ENCODE results near the gene MAN1C1. TPM values are rescaled to one million over a fixed set of nuclear protein-coding genes. Genes with fewer than 3 reads are reported as not detected.

MAN1C1 gene
- total and polyA plus RNA-seq, 10 of the 15 experiments (the other 5 are each of a cell fraction or from before 2014, with no cell fraction given), result 0.12 to 0.56 (median 0.22) TPM; not detected in 3

DNA sequence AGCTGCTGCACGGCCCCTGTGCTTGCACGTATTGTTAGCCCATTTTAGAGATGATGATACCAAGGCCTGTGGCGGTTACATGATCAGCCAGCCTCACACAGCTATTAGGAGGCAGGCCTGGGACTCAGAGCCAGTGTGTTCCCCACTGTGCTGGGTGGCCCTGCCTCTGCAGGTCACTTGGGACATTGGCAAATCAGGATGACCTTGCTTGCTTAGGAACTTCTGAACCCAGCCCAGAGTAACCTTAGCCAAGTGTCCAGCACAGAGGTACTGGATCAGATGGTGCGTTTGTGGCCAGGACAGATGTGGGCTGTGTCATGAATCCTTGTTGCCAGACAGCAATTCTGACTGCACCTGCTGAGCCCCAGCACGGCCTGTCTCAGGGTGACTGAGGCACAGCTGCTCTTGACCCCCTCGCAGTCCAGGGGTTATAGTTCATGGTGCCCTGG, 45.0 kb upstream of the MAN1C1 start:
- BruUV-seq (replicated peaks), result no TSS peak
- Histone ChIP-seq H3K9me3 (replicated peaks; ENCODE audit: control insufficient read depth, insufficient read depth, low read length) (no peaks in the 10 kb centered on the region), H3K4me1 (ENCODE audit: control insufficient read depth, insufficient read depth, low read length) (no peaks in the 10 kb centered on the region), H3K27ac (ENCODE audit: control insufficient read depth, insufficient read depth) (no peak overlapping the region), H4K20me1 (ENCODE audit: control insufficient read depth, insufficient read depth) (no peaks in the 10 kb centered on the region; the same call in 1 of the 2 replicates), H3K9ac (ENCODE audit: control insufficient read depth, insufficient read depth, low read length) (no peak overlapping the region), H3K36me3 (ENCODE audit: control insufficient read depth in 2 of 2, insufficient read depth in 2 of 2, low read length in 1 of 2) (peaks cover 0 to 2% of the 10 kb centered on the region in 2 experiments; a peak in 1 of 4 replicates), H3K79me2 (ENCODE audit: control insufficient read depth, insufficient read depth, low read length) (no peaks in the 10 kb centered on the region), H3K4me2 (ENCODE audit: control insufficient read depth, insufficient read depth) (no peak overlapping the region), H3K27me3 (replicated peaks in 1 of 2; ENCODE audit: control insufficient read depth in 2 of 2, insufficient read depth in 2 of 2, low read length in 1 of 2) (no peaks in the 10 kb centered on the region), H2AFZ (ENCODE audit: control insufficient read depth, low read depth, low read length) (no peak overlapping the region), H3K4me3 (no peak overlapping the region)
- 45% methylated on average over 6 of the region's 6 CpGs for WGBS (ENCODE audit: insufficient coverage, insufficient replicate concordance, low lambda C conversion rate, missing lambda C conversion rate)
- no peak for TF ChIP-seq ZNF207 (IDR thresholded peaks at IDR 0.05; ENCODE audit: borderline replicate concordance)
- no peak for TF ChIP-seq POLR2AphosphoS2 (IDR thresholded peaks at IDR 0.05; ENCODE audit: low read depth, low read length)
- TF ChIP-seq POLR2A (IDR thresholded peaks at IDR 0.05; ENCODE audit: low read depth, low read length), result peak; percentile 48; the same call in 1 of the 2 replicates
- TF ChIP-seq NFIC (IDR thresholded peaks at IDR 0.05; ENCODE audit: low read depth, low read length), result no peak
- FAIRE-seq, result no peak
- ChIA-PET POLR2A (interaction anchor here (1.0 kb wide), 1 partner anchor 21 kb away, joined by 4 read pairs; no protein-coding TSS in a partner anchor), SMC1A (ENCODE audit: uncharacterized antibody, unreplicated experiment) (interaction anchor here (0.8 to 1.3 kb wide), 2 partner anchors 34 to 177 kb away, joined by 3 read pairs; no protein-coding TSS in a partner anchor), CTCF (interaction anchor here (2.0 to 2.7 kb wide), 3 partner anchors 8 to 85 kb away, joined by 6 to 10 read pairs (median 8); no protein-coding TSS in a partner anchor), RAD21 (ENCODE audit: unreplicated experiment) (interaction anchor here (0.6 kb wide), 1 partner anchor 23 kb away, joined by 3 read pairs; no protein-coding TSS in a partner anchor)
- ATAC-seq, result no peak
- intact Hi-C loops (cut with micrococcal nuclease; ENCODE audit: unreplicated experiment) (no loop called here), in situ Hi-C loops (cut with MboI) (no loop called here)
- DNase-seq (ENCODE audit: low read depth, low spot score), result no peak

GRCh38 chr1:25572107-25572506, 44.5 kb upstream of the MAN1C1 start:
- in situ Hi-C loops (cut with MboI), result no loop called here
- Histone ChIP-seq H4K20me1 (ENCODE audit: control insufficient read depth, insufficient read depth) (no peaks in the 10 kb centered on the region; the same call in 1 of the 2 replicates), H3K79me2 (ENCODE audit: control insufficient read depth, insufficient read depth, low read length) (no peaks in the 10 kb centered on the region), H3K4me3 (no peak overlapping the region), H3K9ac (ENCODE audit: control insufficient read depth, insufficient read depth, low read length) (no peak overlapping the region), H3K4me2 (ENCODE audit: control insufficient read depth, insufficient read depth) (no peak overlapping the region), H3K9me3 (replicated peaks; ENCODE audit: control insufficient read depth, insufficient read depth, low read length) (no peaks in the 10 kb centered on the region), H2AFZ (ENCODE audit: control insufficient read depth, low read depth, low read length) (no peak overlapping the region), H3K27ac (ENCODE audit: control insufficient read depth, insufficient read depth) (no peak overlapping the region), H3K27me3 (replicated peaks in 1 of 2; ENCODE audit: control insufficient read depth in 2 of 2, insufficient read depth in 2 of 2, low read length in 1 of 2) (no peaks in the 10 kb centered on the region), H3K36me3 (ENCODE audit: control insufficient read depth in 2 of 2, insufficient read depth in 2 of 2, low read length in 1 of 2) (peaks cover 0 to 2% of the 10 kb centered on the region in 2 experiments; a peak in 1 of 4 replicates), H3K4me1 (ENCODE audit: control insufficient read depth, insufficient read depth, low read length) (no peaks in the 10 kb centered on the region)
- ChIA-PET SMC1A (ENCODE audit: uncharacterized antibody, unreplicated experiment) (interaction anchor here (0.5 to 1.3 kb wide), 3 partner anchors 24 to 176 kb away, joined by 3 to 5 read pairs (median 3); no protein-coding TSS in a partner anchor), RAD21 (ENCODE audit: unreplicated experiment) (interaction anchor here (0.7 kb wide), 1 partner anchor 153 kb away, joined by 3 read pairs; no protein-coding TSS in a partner anchor), CTCF (interaction anchor here (0.5 to 2.7 kb wide), 9 partner anchors 15 to 421 kb away, joined by 3 to 12 read pairs (median 3); no protein-coding TSS in a partner anchor), POLR2A (interaction anchor here (0.6 to 1.0 kb wide), 2 partner anchors 22 to 298 kb away, joined by 4 to 5 read pairs; no protein-coding TSS in a partner anchor)
- FAIRE-seq (no peak), ATAC-seq (no peak), DNase-seq (ENCODE audit: low read depth, low spot score) (no peak)
- 41% methylated on average over 5 of the region's 5 CpGs for WGBS (ENCODE audit: insufficient coverage, insufficient replicate concordance, low lambda C conversion rate, missing lambda C conversion rate)
- BruUV-seq (replicated peaks), result no TSS peak
- intact Hi-C loops (cut with micrococcal nuclease; ENCODE audit: unreplicated experiment), result no loop called here
- TF ChIP-seq SMARCA5 (IDR thresholded peaks at IDR 0.05), result no peak
- TF ChIP-seq ZNF274 (IDR thresholded peaks at IDR 0.05; ENCODE audit: insufficient read depth, insufficient read length), result no peak
- TF ChIP-seq CREM (IDR thresholded peaks at IDR 0.05; ENCODE audit: low read depth), result no peak
- TF ChIP-seq ESRRA (IDR thresholded peaks at IDR 0.05; ENCODE audit: low read length), result no peak
- no peak for TF ChIP-seq CHD2 (IDR thresholded peaks at IDR 0.05; ENCODE audit: borderline replicate concordance, low read depth, low read length)
- TF ChIP-seq IRF3 (IDR thresholded peaks at IDR 0.05), result no peak
- no peak for TF ChIP-seq NFYB (IDR thresholded peaks at IDR 0.05; ENCODE audit: insufficient read depth, low read depth, low read length)
- TF ChIP-seq TARDBP (IDR thresholded peaks at IDR 0.05; ENCODE audit: borderline replicate concordance), result no peak
- no peak for TF ChIP-seq ASH2L (IDR thresholded peaks at IDR 0.05; ENCODE audit: borderline replicate concordance, low read depth)
- TF ChIP-seq JUNB (IDR thresholded peaks at IDR 0.05), result no peak
- TF ChIP-seq SMAD5 (IDR thresholded peaks at IDR 0.05; ENCODE audit: low read depth), result no peak
- TF ChIP-seq DPF2 (IDR thresholded peaks at IDR 0.05), result no peak
- no peak for TF ChIP-seq POLR2AphosphoS2 (IDR thresholded peaks at IDR 0.05; ENCODE audit: low read depth, low read length)
- TF ChIP-seq MTA2 (IDR thresholded peaks at IDR 0.05; ENCODE audit: low read depth), result no peak

Data from GM12878 (cell line).